Neural progenitor cell (in vitro differentiated cells): Measurements from ENCODE around the gene C10orf105. TPM values are rescaled to one million over a fixed set of nuclear protein-coding genes. Genes with fewer than 3 reads are reported as not detected.

Experiments used
- DNase-seq: peaks from one replicate; pipeline ENCODE4 v3.0.0-alpha.2; 2016; ENCODE audit warnings: low spot score
- H2AFZ ChIP-seq: fragments of 200-600 bp; sonication (generic); replicated peaks from 2 replicates; pipeline ENCODE4 v1.6.1; 2016; ENCODE audit warnings: antibody characterized with exemption
- H3F3A ChIP-seq: fragments of 200-600 bp; sonication (generic); 2 replicates; pipeline ENCODE4 v1.6.1; 2016; ENCODE audit warnings: antibody characterized with exemption, low read depth
- H3K27ac ChIP-seq: fragments of 200-600 bp; sonication (generic); 2 replicates; pipeline ENCODE4 v1.5.1; 2016; ENCODE audit warnings: mild to moderate bottlenecking
- H3K27me3 ChIP-seq: fragments of 200-600 bp; sonication (generic); 2 replicates; pipeline ENCODE4 v1.6.1; 2016; ENCODE audit warnings: mild to moderate bottlenecking, moderate library complexity
- H3K36me3 ChIP-seq: fragments of 200-600 bp; sonication (generic); 2 replicates; pipeline ENCODE4 v1.5.1; 2016
- H3K4me1 ChIP-seq: fragments of 200-600 bp; sonication (generic); 2 replicates; pipeline ENCODE4 v1.6.1; 2016; ENCODE audit warnings: mixed run types
- H3K4me2 ChIP-seq: fragments of 200-600 bp; sonication (generic); 2 replicates; pipeline ENCODE4 v1.6.1; 2016
- H3K4me3 ChIP-seq: fragments of 200-600 bp; sonication (generic); 2 replicates; pipeline ENCODE4 v1.5.1; 2016
- H3K79me2 ChIP-seq: fragments of 200-600 bp; sonication (generic); 2 replicates; pipeline ENCODE4 v1.6.1; 2016; ENCODE audit warnings: low read depth
- H3K9ac ChIP-seq: fragments of 200-600 bp; sonication (generic); 2 replicates; pipeline ENCODE4 v1.6.1; 2016
- H3K9me3 ChIP-seq: fragments of 200-600 bp; sonication (generic); 2 replicates; pipeline ENCODE4 v1.5.1; 2016; ENCODE audit warnings: low read depth
- H4K20me1 ChIP-seq: fragments of 200-600 bp; sonication (generic); 2 replicates; pipeline ENCODE4 v1.6.1; 2016; ENCODE audit warnings: low read depth
- H3K27ac Mint-ChIP-seq: 3 replicates; pipeline ENCODE4 v1.8.0; 2021; ENCODE audit warnings: mixed read lengths
- H3K27me3 Mint-ChIP-seq: 2 replicates; pipeline ENCODE4 v1.8.0; 2022; ENCODE audit warnings: low read depth, mild to moderate bottlenecking, inconsistent platforms, moderate library complexity, mixed read lengths; ENCODE audit not compliant: insufficient read depth
- H3K36me3 Mint-ChIP-seq: 3 replicates; pipeline ENCODE4 v1.8.0; 2021; ENCODE audit warnings: mixed read lengths
- H3K4me1 Mint-ChIP-seq: 3 replicates; pipeline ENCODE4 v1.8.0; 2021; ENCODE audit warnings: mixed read lengths
- H3K4me3 Mint-ChIP-seq: 3 replicates; pipeline ENCODE4 v1.8.0; 2021; ENCODE audit warnings: mild to moderate bottlenecking, moderate library complexity, mixed read lengths
- H3K9me3 Mint-ChIP-seq: 3 replicates; pipeline ENCODE4 v1.8.0; 2020; ENCODE audit warnings: mixed read lengths
- CTCF ChIP-seq: fragments of 200-600 bp; sonication (generic); IDR thresholded peaks from 2 replicates; pipeline ENCODE4 v1.5.1; 2017; ENCODE audit warnings: antibody characterized with exemption, mild to moderate bottlenecking
- EZH2 ChIP-seq: fragments of 200-600 bp; sonication (generic); IDR thresholded peaks from 2 replicates; pipeline ENCODE4 v1.6.1; 2017; ENCODE audit warnings: antibody characterized with exemption, mild to moderate bottlenecking, moderate library complexity
- EZH2phosphoT487 ChIP-seq: fragments of 200-600 bp; sonication (generic); IDR thresholded peaks from 2 replicates; pipeline ENCODE4 v1.6.1; 2017; ENCODE audit warnings: antibody characterized with exemption
- total RNA-seq: library from RNA; depleted of rRNA; stranded (reverse); fragments of >200 nt; gene quantifications from 2 replicates; pipeline ENCODE4 v1.2.3, GENCODE V29; 2015; ENCODE audit warnings: low replicate concordance

The C10orf105 gene
- total RNA-seq, 1 donor from 2014 or later: 0.39 TPM

DNA sequence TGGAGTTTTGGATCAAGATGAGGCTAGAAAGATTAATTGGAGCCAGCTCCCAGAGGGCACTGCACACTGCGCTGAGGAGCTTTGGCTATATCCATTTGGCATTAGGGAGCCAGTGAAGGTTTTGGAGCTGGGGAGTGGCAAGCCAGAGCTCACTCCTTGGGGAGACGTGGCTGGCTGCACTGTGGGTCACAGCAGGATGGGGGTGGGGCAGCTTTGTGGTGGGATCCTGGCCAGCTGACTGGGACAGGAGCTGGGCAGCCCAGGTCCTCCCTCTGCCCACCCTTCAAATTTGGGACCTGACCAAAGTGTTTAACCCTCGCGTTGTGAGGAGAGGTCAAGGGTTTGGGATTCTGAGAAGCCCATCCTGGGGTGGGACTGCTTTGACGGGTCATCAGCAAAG is 5.0 kb downstream of the C10orf105 start:
- H3F3A ChIP-seq: peaks cover 3% of the 10 kb centered on the region
- no peaks in the 10 kb centered on the region for H4K20me1 ChIP-seq
- no peak overlapping the region for H3K27ac Mint-ChIP-seq
- no peaks in the 10 kb centered on the region for H3K9me3 ChIP-seq
- H3K79me2 ChIP-seq: no peaks in the 10 kb centered on the region
- no peaks in the 10 kb centered on the region for H3K9me3 Mint-ChIP-seq
- no peaks in the 10 kb centered on the region for H3K36me3 Mint-ChIP-seq
- no peaks in the 10 kb centered on the region for H3K36me3 ChIP-seq
- DNase-seq: no peak
- H3K27ac ChIP-seq: no peak overlapping the region
- peaks cover 25% of the 10 kb centered on the region for H3K4me1 ChIP-seq
- no peaks in the 10 kb centered on the region for H3K27me3 ChIP-seq
- TF ChIP-seq EZH2phosphoT487 (no peak), EZH2 (no peak), CTCF (no peak)
- H3K4me3 Mint-ChIP-seq: no peak overlapping the region
- H3K4me1 Mint-ChIP-seq: peaks cover 24% of the 10 kb centered on the region
- H3K4me3 ChIP-seq: no peak overlapping the region
- H3K4me2 ChIP-seq: no peak overlapping the region
- no peak overlapping the region for H3K9ac ChIP-seq
- no peak overlapping the region for H2AFZ ChIP-seq
- H3K27me3 Mint-ChIP-seq: peaks cover 3% of the 10 kb centered on the region

DNA sequence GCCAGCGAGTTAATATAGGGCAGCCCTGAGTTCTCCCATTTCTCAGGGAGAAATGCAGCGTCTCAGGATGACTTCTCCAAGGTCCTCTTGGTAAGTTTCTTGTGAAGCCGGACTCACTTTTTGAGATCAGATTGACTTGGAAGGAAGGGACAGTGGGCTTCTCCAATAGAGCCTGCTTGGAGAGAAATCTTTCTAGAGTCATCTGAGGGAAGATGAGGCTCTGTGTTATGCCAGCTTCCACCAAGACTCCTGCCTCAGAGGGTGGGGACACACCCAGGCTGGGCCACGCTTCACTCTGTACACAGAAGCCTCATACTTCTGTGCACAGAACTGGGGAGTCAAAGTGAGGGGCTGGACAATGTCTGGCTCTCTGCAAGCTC is 5.6 kb downstream of the C10orf105 start:
- DNase-seq: no peak
- no peaks in the 10 kb centered on the region for H3K79me2 ChIP-seq
- H3K27ac ChIP-seq: no peak overlapping the region
- Mint-ChIP-seq H3K4me3 (no peak overlapping the region), H3K4me1 (peaks cover 20% of the 10 kb centered on the region), H3K9me3 (no peaks in the 10 kb centered on the region), H3K36me3 (no peaks in the 10 kb centered on the region), H3K27ac (peak overlapping the region; percentile 46), H3K27me3 (peaks cover 5% of the 10 kb centered on the region)
- peak overlapping the region; percentile 76 for H2AFZ ChIP-seq
- no peaks in the 10 kb centered on the region for H3K36me3 ChIP-seq
- no peaks in the 10 kb centered on the region for H3K9me3 ChIP-seq
- H3K27me3 ChIP-seq: no peaks in the 10 kb centered on the region
- H3F3A ChIP-seq: peaks cover 3% of the 10 kb centered on the region
- TF ChIP-seq EZH2phosphoT487: no peak
- no peak for TF ChIP-seq EZH2
- H3K9ac ChIP-seq: no peak overlapping the region
- H3K4me1 ChIP-seq: peaks cover 19% of the 10 kb centered on the region
- no peaks in the 10 kb centered on the region for H4K20me1 ChIP-seq
- H3K4me2 ChIP-seq: no peak overlapping the region
- H3K4me3 ChIP-seq: no peak overlapping the region

- Histone ChIP-seq H3K79me2 (no peaks in the 10 kb centered on the region), H3K27ac (no peak overlapping the region), H4K20me1 (no peaks in the 10 kb centered on the region), H3K9ac (no peak overlapping the region), H3K27me3 (no peaks in the 10 kb centered on the region), H2AFZ (peak overlapping the region; percentile 76), H3K4me2 (no peak overlapping the region), H3K9me3 (no peaks in the 10 kb centered on the region), H3K4me3 (no peak overlapping the region), H3K36me3 (no peaks in the 10 kb centered on the region), H3F3A (no peaks in the 10 kb centered on the region), H3K4me1 (peaks cover 15% of the 10 kb centered on the region)
- DNase-seq: no peak
- no peak for TF ChIP-seq CTCF
- no peak for TF ChIP-seq EZH2
- TF ChIP-seq EZH2phosphoT487: no peak
- Mint-ChIP-seq H3K27ac (peak overlapping the region; percentile 83), H3K4me3 (no peak overlapping the region), H3K4me1 (peaks cover 20% of the 10 kb centered on the region), H3K27me3 (peaks cover 5% of the 10 kb centered on the region), H3K9me3 (no peaks in the 10 kb centered on the region), H3K36me3 (no peaks in the 10 kb centered on the region)
Observed at GRCh38 chr10:71713135-71714030, 6.2 kb downstream of the C10orf105 start.

- H2AFZ ChIP-seq: peak overlapping the region; percentile 76
Observed at GRCh38 chr10:71712572-71713134, 6.9 kb downstream of the C10orf105 start.

More at GRCh38 chr10:71712572-71713134, 6.9 kb downstream of the C10orf105 start:
- H3K4me2 ChIP-seq: no peak overlapping the region
- H3K9me3 ChIP-seq: no peaks in the 10 kb centered on the region
- no peak overlapping the region for H3K27ac ChIP-seq
- H3K4me3 Mint-ChIP-seq: no peak overlapping the region
- H3F3A ChIP-seq: no peaks in the 10 kb centered on the region
- H3K79me2 ChIP-seq: no peaks in the 10 kb centered on the region
- H3K9me3 Mint-ChIP-seq: no peaks in the 10 kb centered on the region
- peaks cover 12% of the 10 kb centered on the region for H3K4me1 ChIP-seq
- no peaks in the 10 kb centered on the region for H3K27me3 ChIP-seq
- no peaks in the 10 kb centered on the region for H4K20me1 ChIP-seq
- DNase-seq: no peak
- H3K27ac Mint-ChIP-seq: peak overlapping the region; percentile 83
- no peaks in the 10 kb centered on the region for H3K36me3 ChIP-seq
- no peak overlapping the region for H3K9ac ChIP-seq
- H3K27me3 Mint-ChIP-seq: peaks cover 5% of the 10 kb centered on the region
- no peak overlapping the region for H3K4me3 ChIP-seq
- H3K36me3 Mint-ChIP-seq: no peaks in the 10 kb centered on the region
- no peak for TF ChIP-seq EZH2
- H3K4me1 Mint-ChIP-seq: peaks cover 19% of the 10 kb centered on the region
